ENCODE measurements around the gene WBP1. TPM values are rescaled to one million over a fixed set of nuclear protein-coding genes. Genes with fewer than 3 reads are reported as not detected.

Gene WBP1
- total RNA-seq, 1 experiment from 2014 or later = 45.7 TPM

GRCh38 chr2:74421221-74421870, 36.9 kb upstream of the WBP1 start, which contains the start of the genes C2orf81 and WDR54:
Gene C2orf81, minus strand, starts transcription at chr2:74421619. Its CDS starts 59 bp downstream, at chr2:74421560.
Gene WDR54, plus strand, starts transcription at chr2:74421730. Its CDS starts 424 bp downstream, at chr2:74422154.
- H3K4me3 Mint-ChIP-seq (ENCODE audit: unreplicated experiment) = peak within 1 kb of the TSS; percentile 87
- ChIA-PET POLR2A (interaction anchor here (0.6 to 3.7 kb wide), 12 partner anchors 9 to 684 kb away, joined by 3 to 29 read pairs (median 4); partner anchors contain the start of genes AUP1, HTRA2, INO80B and MRPL53), CTCF (interaction anchor here (0.7 to 1.3 kb wide), 4 partner anchors 17 to 53 kb away, joined by 3 read pairs; no protein-coding TSS in a partner anchor)
- no TSS peak for BruUV-seq (replicated peaks)
- TF ChIP-seq, protein P1, sequence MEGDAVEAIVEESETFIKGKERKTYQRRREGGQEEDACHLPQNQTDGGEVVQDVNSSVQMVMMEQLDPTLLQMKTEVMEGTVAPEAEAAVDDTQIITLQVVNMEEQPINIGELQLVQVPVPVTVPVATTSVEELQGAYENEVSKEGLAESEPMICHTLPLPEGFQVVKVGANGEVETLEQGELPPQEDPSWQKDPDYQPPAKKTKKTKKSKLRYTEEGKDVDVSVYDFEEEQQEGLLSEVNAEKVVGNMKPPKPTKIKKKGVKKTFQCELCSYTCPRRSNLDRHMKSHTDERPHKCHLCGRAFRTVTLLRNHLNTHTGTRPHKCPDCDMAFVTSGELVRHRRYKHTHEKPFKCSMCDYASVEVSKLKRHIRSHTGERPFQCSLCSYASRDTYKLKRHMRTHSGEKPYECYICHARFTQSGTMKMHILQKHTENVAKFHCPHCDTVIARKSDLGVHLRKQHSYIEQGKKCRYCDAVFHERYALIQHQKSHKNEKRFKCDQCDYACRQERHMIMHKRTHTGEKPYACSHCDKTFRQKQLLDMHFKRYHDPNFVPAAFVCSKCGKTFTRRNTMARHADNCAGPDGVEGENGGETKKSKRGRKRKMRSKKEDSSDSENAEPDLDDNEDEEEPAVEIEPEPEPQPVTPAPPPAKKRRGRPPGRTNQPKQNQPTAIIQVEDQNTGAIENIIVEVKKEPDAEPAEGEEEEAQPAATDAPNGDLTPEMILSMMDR (IDR thresholded peaks at IDR 0.05; ENCODE audit: unreplicated experiment) = no peak
- intact Hi-C loops (cut with micrococcal nuclease) = no loop called here
- no peaks in the 10 kb centered on the region for H3K9me3 Mint-ChIP-seq (ENCODE audit: unreplicated experiment)
- no peaks in the 10 kb centered on the region for H3K27me3 Mint-ChIP-seq (ENCODE audit: insufficient read depth, unreplicated experiment)
- H3K4me1 Mint-ChIP-seq (ENCODE audit: insufficient read depth, unreplicated experiment) = peaks cover 33% of the 10 kb centered on the region
- H3K36me3 Mint-ChIP-seq (ENCODE audit: insufficient read depth, unreplicated experiment) = peaks cover 33% of the 10 kb centered on the region
- peak within 1 kb of the TSS; percentile 82 for H3K27ac Mint-ChIP-seq (ENCODE audit: low read depth, unreplicated experiment)
- DNase-seq (ENCODE audit: unreplicated experiment) = peak; percentile 78

DNA sequence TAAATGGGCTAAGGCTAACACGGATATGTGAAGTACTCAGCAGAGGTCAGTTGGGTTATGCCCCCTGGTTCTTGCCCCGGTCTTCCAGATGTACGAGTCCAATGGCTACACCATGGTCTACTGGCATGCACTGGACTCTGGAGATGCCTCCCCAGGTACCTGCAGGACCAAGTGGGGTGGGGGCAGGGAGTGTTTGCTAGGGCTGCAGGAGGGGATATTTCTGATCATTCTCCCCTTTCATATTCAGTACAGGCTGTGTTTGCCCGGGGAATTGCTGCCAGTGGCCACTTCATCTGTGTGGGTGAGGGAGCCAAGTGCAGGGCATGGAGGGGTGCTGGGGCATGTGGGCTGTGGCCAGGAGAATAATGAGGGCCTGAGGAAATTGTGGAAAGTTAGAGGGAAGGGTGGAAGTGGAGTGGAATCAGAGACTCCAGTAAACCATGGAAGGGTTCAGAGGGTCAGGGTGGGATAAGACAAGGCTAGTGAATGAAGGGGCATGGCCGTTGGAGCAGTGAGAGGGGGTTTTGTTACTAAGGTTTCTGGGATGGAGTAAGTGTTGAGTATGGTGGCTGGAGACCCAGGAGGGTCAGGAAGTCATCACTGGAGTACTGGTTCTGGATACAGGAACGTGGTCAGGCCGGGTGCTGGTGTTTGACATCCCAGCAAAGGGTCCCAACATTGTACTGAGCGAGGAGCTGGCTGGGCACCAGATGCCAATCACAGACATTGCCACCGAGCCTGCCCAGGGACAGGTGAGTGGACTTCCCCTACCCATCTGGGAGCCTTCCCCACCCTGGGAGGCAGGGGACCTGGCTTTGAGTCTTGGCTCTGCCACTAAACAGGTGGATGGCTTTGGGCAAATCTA, 34.8 kb upstream of the WBP1 start:
- Mint-ChIP-seq H3K27me3 (ENCODE audit: insufficient read depth, unreplicated experiment) (no peaks in the 10 kb centered on the region), H3K27ac (ENCODE audit: low read depth, unreplicated experiment) (peak overlapping the region; percentile 82), H3K4me1 (ENCODE audit: insufficient read depth, unreplicated experiment) (peaks cover 33% of the 10 kb centered on the region), H3K4me3 (ENCODE audit: unreplicated experiment) (peak overlapping the region; percentile 87), H3K36me3 (ENCODE audit: insufficient read depth, unreplicated experiment) (peaks cover 51% of the 10 kb centered on the region), H3K9me3 (ENCODE audit: unreplicated experiment) (no peaks in the 10 kb centered on the region)
- CTCF ChIA-PET = interaction anchor here (0.7 to 0.9 kb wide), 3 partner anchors 33 to 600 kb away, joined by 3 to 4 read pairs (median 3); no protein-coding TSS in a partner anchor
- BruUV-seq (replicated peaks) = TSS peak; percentile 4
- TF ChIP-seq, protein P1 (IDR thresholded peaks at IDR 0.05; ENCODE audit: unreplicated experiment) = no peak
- POLR2A ChIA-PET = interaction anchor here (0.7 to 4.8 kb wide), 8 partner anchors 10 to 44 kb away, joined by 3 to 38 read pairs (median 16); partner anchors contain the start of genes INO80B, RTKN and WBP1
- no peak for DNase-seq (ENCODE audit: unreplicated experiment)
- intact Hi-C loops (cut with micrococcal nuclease) = no loop called here

- no TSS peak for BruUV-seq (replicated peaks)
- DNase-seq (ENCODE audit: unreplicated experiment) = no peak
- H3K4me3 Mint-ChIP-seq (ENCODE audit: unreplicated experiment) = no peak overlapping the region
- ChIA-PET CTCF (interaction anchor here (0.7 to 0.9 kb wide), 2 partner anchors 32 to 600 kb away, joined by 3 read pairs; no protein-coding TSS in a partner anchor), POLR2A (interaction anchor here (0.7 to 4.8 kb wide), 4 partner anchors 15 to 34 kb away, joined by 4 to 38 read pairs (median 7); partner anchors contain the start of genes INO80B, RTKN and WBP1)
- no peaks in the 10 kb centered on the region for H3K27me3 Mint-ChIP-seq (ENCODE audit: insufficient read depth, unreplicated experiment)
- peaks cover 33% of the 10 kb centered on the region for H3K4me1 Mint-ChIP-seq (ENCODE audit: insufficient read depth, unreplicated experiment)
- H3K27ac Mint-ChIP-seq (ENCODE audit: low read depth, unreplicated experiment) = no peak overlapping the region
- no peaks in the 10 kb centered on the region for H3K9me3 Mint-ChIP-seq (ENCODE audit: unreplicated experiment)
- H3K36me3 Mint-ChIP-seq (ENCODE audit: insufficient read depth, unreplicated experiment) = peaks cover 60% of the 10 kb centered on the region
- intact Hi-C loops (cut with micrococcal nuclease) = no loop called here
- TF ChIP-seq, protein P1 (IDR thresholded peaks at IDR 0.05; ENCODE audit: unreplicated experiment) = no peak
Observed at GRCh38 chr2:74424139-74424992, 33.9 kb upstream of the WBP1 start.
